Dendritic cell treated with granulocyte-macrophage colony-stimulating factor and Interleukin-4, amounts not matched to agents 40 ng/mL and 50 ng/mL, for 4 days (primary cell): ENCODE data around the gene ACTL7A.
"Not testable (repeated sequence)": the region's sequence is repeated elsewhere in the genome, so short reads cannot be mapped to it uniquely, and the experiment has no call there.

Experiments used
- H3K27ac Mint-ChIP-seq: one replicate; pipeline ENCODE4 v1.8.0; 2022; ENCODE audit warnings: mild to moderate bottlenecking, mixed read lengths
- H3K27me3 Mint-ChIP-seq: one replicate; pipeline ENCODE4 v1.8.0; 2022; ENCODE audit warnings: mild to moderate bottlenecking, mixed read lengths
- H3K36me3 Mint-ChIP-seq: one replicate; pipeline ENCODE4 v1.8.0; 2022; ENCODE audit warnings: low read depth, mixed read lengths
- H3K4me1 Mint-ChIP-seq: one replicate; pipeline ENCODE4 v1.8.0; 2022; ENCODE audit warnings: low read depth, mixed read lengths
- H3K4me3 Mint-ChIP-seq: one replicate; pipeline ENCODE4 v1.8.0; 2022; ENCODE audit warnings: mild to moderate bottlenecking, moderate library complexity, mixed read lengths
- H3K9me3 Mint-ChIP-seq: one replicate; pipeline ENCODE4 v1.8.0; 2022; ENCODE audit warnings: mixed read lengths
- intact Hi-C: fragments of 100-400 bp; cut with micrococcal nuclease; formaldehyde crosslinking; loops from one replicate; pipeline ENCODE4 v1.15.0; 2022

Gene ACTL7A

DNA sequence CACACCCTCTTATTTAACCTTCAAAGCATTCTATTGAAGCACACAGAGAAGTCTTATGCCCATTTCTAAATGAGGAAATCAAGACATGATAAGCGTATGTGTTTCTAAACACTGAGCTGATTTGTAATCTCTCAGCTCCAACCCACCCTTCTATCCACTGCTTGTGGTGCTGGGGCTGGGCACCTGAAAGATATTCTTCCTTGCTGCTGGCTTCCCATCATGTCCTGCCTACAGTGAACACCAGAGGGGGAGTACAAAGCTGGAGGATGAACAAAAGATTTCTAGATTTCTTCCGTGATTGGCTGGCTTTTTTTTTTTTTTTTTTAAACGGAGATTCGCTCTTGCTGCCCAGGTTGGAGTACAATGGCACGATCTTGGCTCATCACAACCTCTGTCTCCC is 14.4 kb downstream of the ACTL7A start:
- Mint-ChIP-seq H3K4me1 (no peaks in the 10 kb centered on the region), H3K36me3 (peaks cover 86% of the 10 kb centered on the region), H3K9me3 (peaks cover 7% of the 10 kb centered on the region), H3K27ac (no peak overlapping the region), H3K27me3 (no peaks in the 10 kb centered on the region), H3K4me3 (no peak overlapping the region)
- intact Hi-C loops = no loop called here

DNA sequence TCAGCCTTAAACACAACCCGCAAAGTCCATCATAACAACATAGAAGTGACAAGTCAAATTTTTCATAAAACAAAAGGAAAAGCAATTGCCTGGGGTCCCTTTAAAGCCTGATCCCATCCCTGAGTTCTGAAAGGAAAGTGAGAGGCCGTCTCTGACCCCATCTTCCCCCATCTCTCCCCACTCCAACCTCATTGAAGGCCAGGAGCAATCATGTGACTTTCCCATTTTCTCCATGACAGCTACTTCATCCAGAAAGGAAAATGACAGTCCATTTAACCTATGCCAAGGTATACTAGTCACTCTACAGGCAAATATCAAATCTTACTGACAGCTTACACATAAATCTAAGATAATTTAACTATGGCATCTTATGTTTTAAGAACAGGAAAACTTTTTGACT is 15.5 kb downstream of the ACTL7A start:
- Mint-ChIP-seq H3K9me3 (no peaks in the 10 kb centered on the region), H3K4me3 (no peak overlapping the region), H3K4me1 (no peaks in the 10 kb centered on the region), H3K36me3 (peaks cover 82% of the 10 kb centered on the region), H3K27me3 (no peaks in the 10 kb centered on the region), H3K27ac (no peak overlapping the region)
- intact Hi-C loops = no loop called here

DNA sequence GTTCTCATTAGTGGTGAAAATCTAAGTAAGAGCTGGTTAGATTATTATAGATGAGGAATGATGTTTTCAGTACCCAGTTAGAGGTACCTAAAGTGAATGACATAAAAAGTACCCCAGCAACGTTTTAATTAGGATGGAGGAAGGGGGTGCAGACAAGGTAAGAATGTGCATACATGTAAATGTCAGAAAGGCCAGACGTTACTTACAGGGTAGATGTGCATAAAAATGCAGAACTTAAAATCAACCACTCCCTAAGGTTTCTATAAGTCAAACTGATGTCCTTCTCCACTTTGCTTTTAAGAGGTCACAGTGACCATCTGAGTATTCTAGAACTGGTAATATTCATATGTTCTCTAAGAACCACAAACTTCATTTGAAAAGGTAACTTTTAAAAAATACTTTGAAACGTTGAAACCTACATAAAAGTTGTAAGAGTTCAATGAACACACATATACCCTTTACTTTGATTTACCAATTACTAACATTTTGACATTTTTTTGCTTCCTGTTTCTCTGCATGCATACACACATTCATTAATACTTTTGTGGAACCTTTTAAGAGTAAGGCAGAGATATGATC is 18.8 kb downstream of the ACTL7A start:
- H3K27ac Mint-ChIP-seq = no peak overlapping the region
- peaks cover 5% of the 10 kb centered on the region for H3K4me1 Mint-ChIP-seq
- H3K36me3 Mint-ChIP-seq = peaks cover 78% of the 10 kb centered on the region
- no peak overlapping the region for H3K4me3 Mint-ChIP-seq
- no peaks in the 10 kb centered on the region for H3K9me3 Mint-ChIP-seq
- H3K27me3 Mint-ChIP-seq = no peaks in the 10 kb centered on the region
- intact Hi-C loops = no loop called here

DNA sequence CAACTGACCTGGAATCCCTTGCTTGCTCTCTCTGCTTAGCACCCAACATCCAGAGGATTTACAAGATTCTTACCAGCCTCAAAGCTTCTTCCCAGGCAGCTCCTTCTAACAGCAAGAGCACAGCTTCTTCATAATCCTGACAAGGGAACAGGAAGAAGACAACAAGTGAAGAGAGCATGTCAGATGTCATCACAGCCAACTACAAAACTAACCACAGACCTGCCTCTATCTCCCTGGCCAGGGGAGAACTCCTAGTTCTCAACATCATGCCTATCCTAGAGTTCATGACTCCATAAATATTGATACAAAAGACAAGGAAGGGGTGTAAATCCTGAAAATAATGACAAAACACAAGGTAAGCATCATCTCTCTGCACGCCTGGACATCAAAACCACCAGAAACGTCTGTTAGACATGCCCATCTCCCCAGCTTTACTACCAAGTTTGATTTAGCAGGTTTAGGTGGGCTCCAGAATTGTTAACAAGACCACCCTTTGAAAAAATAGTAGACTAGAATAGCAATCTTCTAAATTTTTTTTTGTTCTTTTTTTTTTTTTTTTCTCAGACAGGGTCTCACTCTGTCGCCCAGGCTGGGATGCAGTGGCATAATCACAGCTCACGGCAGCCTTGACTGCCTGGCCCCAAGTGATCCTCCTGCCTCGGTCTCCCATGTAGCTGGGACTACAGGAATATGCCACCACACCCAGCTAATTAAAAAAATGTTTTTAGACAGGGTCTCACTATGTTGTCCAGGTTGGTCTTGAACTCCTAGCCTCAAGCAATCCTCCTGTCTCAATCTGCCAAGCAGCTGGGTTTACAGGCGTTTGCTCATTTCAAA is 20.2 kb downstream of the ACTL7A start:
- H3K4me1 Mint-ChIP-seq = peaks cover 10% of the 10 kb centered on the region
- H3K27ac Mint-ChIP-seq = no peak overlapping the region
- H3K27me3 Mint-ChIP-seq = no peaks in the 10 kb centered on the region
- peaks cover 75% of the 10 kb centered on the region for H3K36me3 Mint-ChIP-seq
- no peaks in the 10 kb centered on the region for H3K9me3 Mint-ChIP-seq
- H3K4me3 Mint-ChIP-seq = no peak overlapping the region
- intact Hi-C loops = no loop called here

DNA sequence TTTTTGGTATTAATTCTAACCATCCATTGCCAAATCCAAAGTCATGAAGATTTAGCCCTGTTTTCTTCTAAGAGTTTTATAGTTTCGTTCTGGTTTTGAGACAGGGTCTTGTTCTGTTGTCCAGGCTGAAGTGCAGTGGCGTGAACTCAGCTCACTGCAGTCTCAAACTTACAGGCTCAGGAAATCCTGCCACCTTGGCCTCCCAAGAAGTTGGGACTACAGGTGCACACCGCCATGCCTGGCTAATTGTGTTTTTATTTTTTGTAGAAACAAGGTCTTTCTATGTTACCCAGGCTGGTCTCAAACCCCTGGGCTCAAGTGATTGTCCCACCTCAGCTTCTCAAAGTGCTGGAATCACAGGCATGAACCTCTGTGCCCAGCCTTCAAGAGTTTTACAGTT is 21.0 kb downstream of the ACTL7A start:
- Mint-ChIP-seq H3K27me3 (no peaks in the 10 kb centered on the region), H3K27ac (no peak overlapping the region), H3K4me1 (peaks cover 10% of the 10 kb centered on the region), H3K36me3 (peaks cover 71% of the 10 kb centered on the region), H3K4me3 (no peak overlapping the region), H3K9me3 (no peaks in the 10 kb centered on the region)
- intact Hi-C loops = no loop called here

- H3K27me3 Mint-ChIP-seq = no peaks in the 10 kb centered on the region
- peaks cover 10% of the 10 kb centered on the region for H3K4me1 Mint-ChIP-seq
- intact Hi-C loops = no loop called here
- H3K27ac Mint-ChIP-seq = no peak overlapping the region
- H3K9me3 Mint-ChIP-seq = no peaks in the 10 kb centered on the region
- H3K4me3 Mint-ChIP-seq = no peak overlapping the region
- peaks cover 64% of the 10 kb centered on the region for H3K36me3 Mint-ChIP-seq
Observed at GRCh38 chr9:108884701-108885100, 22.6 kb downstream of the ACTL7A start.

GRCh38 chr9:108885643-108886348 is 23.7 kb downstream of the ACTL7A start:
- intact Hi-C loops = no loop called here

DNA sequence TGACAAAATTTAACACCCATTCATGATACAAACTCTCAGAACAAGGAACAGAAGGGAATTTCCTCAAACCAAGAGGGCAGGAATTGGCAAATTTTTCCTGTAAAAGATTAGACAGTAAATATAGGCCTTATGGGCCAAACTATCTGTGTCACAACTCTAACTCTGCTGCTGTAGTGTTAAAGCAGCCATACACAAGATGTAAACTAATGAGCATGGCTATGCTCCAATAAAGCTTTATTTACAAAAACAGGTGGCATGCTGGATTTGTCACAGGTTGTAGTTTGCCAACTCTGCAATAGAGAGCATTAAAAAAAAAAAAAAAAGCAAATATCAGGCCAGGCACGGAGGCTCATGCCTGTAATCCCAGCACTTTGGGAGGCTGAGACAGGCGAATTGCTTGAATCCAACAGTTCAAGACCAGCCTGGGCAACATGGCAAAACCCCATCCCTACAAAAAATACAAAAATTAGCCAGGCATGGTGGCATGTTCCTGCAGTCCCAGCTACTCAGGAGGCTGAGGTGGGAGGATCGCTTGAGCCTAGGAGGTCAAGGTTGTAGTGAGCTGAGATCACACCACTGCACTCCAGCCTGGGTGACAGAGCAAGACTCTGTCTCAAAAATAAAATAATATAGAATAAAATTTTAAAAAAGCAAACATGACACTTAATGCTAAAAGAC is 24.7 kb downstream of the ACTL7A start:
- H3K4me3 Mint-ChIP-seq, H3K9me3 Mint-ChIP-seq, H3K27ac Mint-ChIP-seq, H3K27me3 Mint-ChIP-seq, intact Hi-C loops: not testable (repeated sequence)
- Mint-ChIP-seq H3K36me3 (peaks cover 70% of the 10 kb centered on the region), H3K4me1 (peaks cover 10% of the 10 kb centered on the region)

More at GRCh38 chr9:108885643-108886348, 23.7 kb downstream of the ACTL7A start:
- Mint-ChIP-seq H3K36me3 (peaks cover 64% of the 10 kb centered on the region), H3K27ac (no peak overlapping the region), H3K4me1 (peaks cover 10% of the 10 kb centered on the region), H3K27me3 (no peaks in the 10 kb centered on the region), H3K4me3 (no peak overlapping the region), H3K9me3 (no peaks in the 10 kb centered on the region)

- H3K4me1 Mint-ChIP-seq = peaks cover 10% of the 10 kb centered on the region
- H3K9me3 Mint-ChIP-seq = no peaks in the 10 kb centered on the region
- H3K36me3 Mint-ChIP-seq = peaks cover 78% of the 10 kb centered on the region
- no peak overlapping the region for H3K27ac Mint-ChIP-seq
- no peaks in the 10 kb centered on the region for H3K27me3 Mint-ChIP-seq
- H3K4me3 Mint-ChIP-seq = no peak overlapping the region
- intact Hi-C loops = no loop called here
Observed at GRCh38 chr9:108889649-108890067, 27.6 kb downstream of the ACTL7A start.

GRCh38 chr9:108894225-108894997 is 32.3 kb downstream of the ACTL7A start:
- peaks cover 95% of the 10 kb centered on the region for H3K36me3 Mint-ChIP-seq
- no peaks in the 10 kb centered on the region for H3K27me3 Mint-ChIP-seq
- H3K4me1 Mint-ChIP-seq = no peaks in the 10 kb centered on the region
- H3K27ac Mint-ChIP-seq = no peak overlapping the region
- H3K9me3 Mint-ChIP-seq = no peaks in the 10 kb centered on the region
- intact Hi-C loops = no loop called here
- no peak overlapping the region for H3K4me3 Mint-ChIP-seq

DNA sequence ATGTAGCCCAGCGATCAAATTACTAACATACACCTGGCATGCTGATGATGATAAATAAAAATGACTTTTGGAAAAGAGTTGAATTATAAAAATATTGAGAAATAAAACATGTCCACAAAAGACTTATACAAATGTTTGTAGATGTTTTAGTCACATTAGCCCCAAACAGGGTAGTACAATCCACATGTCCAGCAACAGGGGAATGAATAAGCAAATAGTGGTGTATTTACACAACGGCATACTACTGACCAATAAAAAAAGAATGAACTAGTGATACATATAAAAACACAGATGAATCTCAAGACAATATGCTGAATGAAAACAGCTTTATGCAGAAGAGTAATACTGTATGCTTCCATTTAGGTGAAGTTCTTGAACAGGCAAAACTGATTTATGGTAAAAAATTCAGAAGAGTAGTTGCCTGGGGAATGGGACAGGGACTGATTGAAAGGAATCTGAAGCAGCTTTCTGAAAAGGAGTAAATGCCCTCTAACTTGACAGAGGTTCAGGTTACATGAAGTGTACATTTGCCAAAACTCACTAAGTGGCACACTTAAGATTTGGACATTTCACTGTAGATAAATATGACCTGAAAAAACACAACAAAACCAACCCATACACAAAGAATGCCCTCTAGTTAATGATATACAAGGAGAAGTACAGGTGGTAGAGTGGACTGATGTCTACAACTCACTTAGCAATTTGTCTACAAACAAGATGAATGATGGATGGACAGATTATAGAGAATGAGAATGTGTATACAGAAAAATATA is 35.4 kb downstream of the ACTL7A start:
- no peaks in the 10 kb centered on the region for H3K4me1 Mint-ChIP-seq
- no peak overlapping the region for H3K27ac Mint-ChIP-seq
- no peaks in the 10 kb centered on the region for H3K27me3 Mint-ChIP-seq
- H3K4me3 Mint-ChIP-seq = no peak overlapping the region
- intact Hi-C loops = no loop called here
- no peaks in the 10 kb centered on the region for H3K9me3 Mint-ChIP-seq
- H3K36me3 Mint-ChIP-seq = peaks cover 96% of the 10 kb centered on the region

- H3K27me3 Mint-ChIP-seq, H3K4me1 Mint-ChIP-seq, H3K9me3 Mint-ChIP-seq, H3K4me3 Mint-ChIP-seq, H3K27ac Mint-ChIP-seq, intact Hi-C loops: not testable (repeated sequence)
- H3K36me3 Mint-ChIP-seq = peaks cover 96% of the 10 kb centered on the region
Observed at GRCh38 chr9:108899023-108899695, 37.1 kb downstream of the ACTL7A start.
